ENCODE measurements around the gene IGFBP7.

DNA sequence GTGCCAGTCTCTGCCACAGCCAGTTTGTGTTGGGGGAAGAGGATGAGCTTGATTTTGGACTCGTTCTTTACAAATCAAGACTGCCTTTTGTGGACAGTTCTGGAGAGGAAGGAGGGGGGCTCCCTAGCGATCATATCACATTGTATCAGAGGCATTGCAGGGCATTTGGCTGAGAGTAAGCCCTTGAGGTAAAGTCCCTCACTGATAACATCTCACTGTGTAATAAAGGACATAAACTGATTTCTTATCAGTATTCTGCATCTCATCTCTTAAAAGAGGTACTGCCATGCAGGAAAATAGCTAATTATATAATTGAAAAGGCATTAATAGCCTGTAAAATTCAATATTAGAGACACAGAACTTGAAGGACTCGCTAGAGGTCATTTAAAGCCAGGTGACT, 6.1 kb upstream of the IGFBP7 start:
- TF ChIP-seq, protein P1, sequence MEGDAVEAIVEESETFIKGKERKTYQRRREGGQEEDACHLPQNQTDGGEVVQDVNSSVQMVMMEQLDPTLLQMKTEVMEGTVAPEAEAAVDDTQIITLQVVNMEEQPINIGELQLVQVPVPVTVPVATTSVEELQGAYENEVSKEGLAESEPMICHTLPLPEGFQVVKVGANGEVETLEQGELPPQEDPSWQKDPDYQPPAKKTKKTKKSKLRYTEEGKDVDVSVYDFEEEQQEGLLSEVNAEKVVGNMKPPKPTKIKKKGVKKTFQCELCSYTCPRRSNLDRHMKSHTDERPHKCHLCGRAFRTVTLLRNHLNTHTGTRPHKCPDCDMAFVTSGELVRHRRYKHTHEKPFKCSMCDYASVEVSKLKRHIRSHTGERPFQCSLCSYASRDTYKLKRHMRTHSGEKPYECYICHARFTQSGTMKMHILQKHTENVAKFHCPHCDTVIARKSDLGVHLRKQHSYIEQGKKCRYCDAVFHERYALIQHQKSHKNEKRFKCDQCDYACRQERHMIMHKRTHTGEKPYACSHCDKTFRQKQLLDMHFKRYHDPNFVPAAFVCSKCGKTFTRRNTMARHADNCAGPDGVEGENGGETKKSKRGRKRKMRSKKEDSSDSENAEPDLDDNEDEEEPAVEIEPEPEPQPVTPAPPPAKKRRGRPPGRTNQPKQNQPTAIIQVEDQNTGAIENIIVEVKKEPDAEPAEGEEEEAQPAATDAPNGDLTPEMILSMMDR (conservative IDR thresholded peaks at IDR 0.05; ENCODE audit: low read depth, low read length) = no peak
- no peak for TF ChIP-seq EZH2 (IDR thresholded peaks at IDR 0.05; ENCODE audit: borderline replicate concordance, low read depth, low read length, poor library complexity, severe bottlenecking)

All from A673 (cell line).